Dermis microvascular lymphatic vessel endothelial cell (primary cell): ENCODE data around the gene STAT5A. TPM values are rescaled to one million over a fixed set of nuclear protein-coding genes. Genes with fewer than 3 reads are reported as not detected.
"Not testable (repeated sequence)": the region's sequence is repeated elsewhere in the genome, so short reads cannot be mapped to it uniquely, and the experiment has no call there.

ENCODE experiments used
- DNase-seq, 2 donors: peaks; one replicate each; pipeline versions ENCODE4 v3.0.0 to v3.0.0-alpha.2; 2010; ENCODE audit warnings: low read depth in 2 of 2
- total RNA-seq: library from RNA; depleted of rRNA; stranded (reverse); fragments of >200 nt; gene quantifications from 2 replicates; pipeline ENCODE4 v1.2.1, GENCODE V29; 2014

Gene STAT5A
- total RNA-seq, 1 donor from 2014 or later: 41.8 TPM

GRCh38 chr17:42323268-42323773, 35.0 kb downstream of the STAT5A start:
- no peak for DNase-seq

- DNase-seq: peak; percentile 36 to 74
Observed at GRCh38 chr17:42325026-42325425, 36.7 kb downstream of the STAT5A start.

- DNase-seq: peak in 1 of 2 donors; percentile 69
Observed at GRCh38 chr17:42329025-42329976, 41.0 kb downstream of the STAT5A start.

- DNase-seq: no peak
Observed at GRCh38 chr17:42333053-42333452, 44.8 kb downstream of the STAT5A start.

DNA sequence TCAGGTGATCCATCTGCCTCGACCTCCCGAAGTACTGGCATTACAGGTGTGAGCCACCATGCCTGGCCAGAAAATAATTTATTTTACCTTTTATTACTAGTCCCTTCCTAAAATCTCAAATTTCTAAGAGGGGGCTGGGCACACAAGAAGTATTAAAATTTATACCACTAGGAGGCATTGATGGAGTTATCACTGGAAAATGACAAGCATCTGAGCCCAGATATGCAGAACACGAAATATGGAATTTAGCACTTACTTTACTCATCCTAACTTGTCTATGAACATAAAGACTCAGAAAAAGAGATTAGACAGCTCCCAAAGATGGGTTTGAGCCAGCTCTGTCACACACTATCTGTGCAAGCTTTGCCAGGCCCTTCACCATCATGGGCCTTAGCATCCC, 46.4 kb downstream of the STAT5A start:
- no peak for DNase-seq

DNA sequence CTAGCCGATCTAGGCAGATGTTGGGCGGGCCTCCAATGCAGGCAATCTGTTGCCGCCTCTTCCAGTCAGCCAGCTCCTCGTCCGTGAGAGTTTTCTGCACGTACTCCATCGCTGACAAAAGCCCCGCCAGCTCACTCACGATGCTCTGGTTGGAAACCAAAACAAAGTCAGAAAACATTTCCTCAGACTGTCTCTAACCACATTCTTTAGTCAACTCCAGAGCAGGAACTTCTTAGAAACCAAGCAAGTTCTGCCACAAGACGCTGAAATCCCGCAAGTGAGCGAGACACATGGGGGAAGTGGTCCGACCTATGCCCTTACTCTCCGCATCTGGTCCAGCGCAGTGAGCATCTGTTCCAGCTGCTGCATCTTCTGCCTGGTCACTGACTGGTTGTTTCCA, 49.1 kb downstream of the STAT5A start:
- no peak for DNase-seq

DNA sequence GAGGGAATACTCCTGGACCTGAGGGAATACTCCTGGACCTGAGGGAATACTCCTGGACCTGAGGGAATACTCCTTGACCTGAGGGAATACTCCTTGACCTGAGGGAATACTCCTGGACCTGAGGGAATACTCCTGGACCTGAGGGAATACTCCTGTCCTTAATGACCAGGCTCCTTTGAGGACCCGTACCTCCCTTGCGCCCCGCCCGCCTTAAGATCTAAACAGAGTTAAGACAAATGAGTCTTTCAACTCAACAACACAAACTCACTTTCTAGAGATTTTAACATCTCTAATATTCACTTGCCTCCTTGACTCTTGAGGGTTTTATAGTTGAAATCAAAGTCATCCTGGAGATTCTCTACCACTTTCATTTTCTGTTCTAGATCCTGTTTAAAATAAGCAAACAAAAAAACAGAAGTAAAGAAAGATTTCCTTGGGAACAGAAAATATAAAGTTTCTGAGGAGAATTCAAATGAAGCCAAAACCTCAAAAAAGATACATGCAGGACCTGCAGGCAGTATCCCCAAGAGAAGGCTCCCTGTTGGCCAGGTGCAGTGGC, 50.2 kb downstream of the STAT5A start:
- DNase-seq: no peak

DNA sequence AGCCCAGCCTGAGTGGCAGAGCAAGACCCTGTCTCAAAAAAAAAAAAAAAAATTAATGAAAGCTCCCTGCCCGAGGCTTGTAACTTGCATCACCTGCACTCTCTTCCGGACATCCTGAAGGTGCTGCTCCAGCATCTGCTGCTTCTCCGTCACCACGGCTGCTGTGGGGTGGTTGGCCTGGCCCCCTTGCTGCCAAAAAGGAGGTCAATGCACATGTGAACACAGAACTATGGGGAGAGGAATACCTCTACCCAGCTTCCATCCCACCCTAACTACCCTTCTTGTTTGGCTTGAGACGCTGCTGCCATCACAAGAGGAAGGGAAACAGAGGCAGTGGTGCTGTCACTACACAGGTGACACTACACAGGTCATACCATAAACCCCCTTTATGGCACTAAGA, 50.9 kb downstream of the STAT5A start:
- DNase-seq: no peak

DNA sequence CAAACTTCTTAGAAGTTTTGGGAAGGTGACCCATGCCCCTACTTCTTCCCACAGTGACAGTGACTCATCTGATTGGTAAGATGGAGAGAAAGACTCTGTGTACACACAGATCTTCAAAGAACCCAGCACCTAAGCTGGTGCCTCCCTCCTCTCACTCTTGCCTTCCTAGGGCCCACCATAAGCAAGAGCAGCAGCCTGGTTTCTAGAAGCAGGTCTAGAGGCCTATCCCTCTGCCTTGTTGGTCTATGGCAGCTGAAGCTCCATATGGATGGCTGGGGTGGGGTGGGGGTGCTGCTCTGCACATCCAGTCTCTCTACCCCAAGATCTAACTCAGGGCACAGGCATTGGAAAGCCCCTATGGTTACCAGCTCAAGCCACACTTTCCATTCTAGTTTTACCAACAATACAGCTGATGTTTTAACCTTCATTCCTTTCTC, 52.4 kb downstream of the STAT5A start:
- no peak for DNase-seq

DNA sequence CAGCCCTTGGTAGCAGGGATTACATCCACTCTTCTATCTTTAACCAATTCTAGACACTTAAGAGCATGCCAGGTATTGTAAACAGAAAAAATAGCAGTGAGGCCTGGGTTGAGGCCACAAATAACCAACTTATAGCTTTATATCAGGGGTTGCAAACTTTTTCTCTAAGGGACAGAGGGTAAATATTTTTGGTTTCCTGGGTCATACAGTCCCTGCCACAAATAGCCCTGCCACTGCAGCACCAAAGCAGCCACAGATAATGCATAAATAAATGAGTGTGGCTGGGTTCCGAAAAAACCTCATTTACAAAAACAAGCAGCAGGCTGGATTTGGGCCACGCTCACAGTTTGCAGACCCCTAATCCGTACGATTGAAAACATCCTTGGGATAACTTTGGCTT, 53.3 kb downstream of the STAT5A start:
- DNase-seq: no peak

GRCh38 chr17:42342242-42343008, 54.1 kb downstream of the STAT5A start:
- no peak for DNase-seq

DNA sequence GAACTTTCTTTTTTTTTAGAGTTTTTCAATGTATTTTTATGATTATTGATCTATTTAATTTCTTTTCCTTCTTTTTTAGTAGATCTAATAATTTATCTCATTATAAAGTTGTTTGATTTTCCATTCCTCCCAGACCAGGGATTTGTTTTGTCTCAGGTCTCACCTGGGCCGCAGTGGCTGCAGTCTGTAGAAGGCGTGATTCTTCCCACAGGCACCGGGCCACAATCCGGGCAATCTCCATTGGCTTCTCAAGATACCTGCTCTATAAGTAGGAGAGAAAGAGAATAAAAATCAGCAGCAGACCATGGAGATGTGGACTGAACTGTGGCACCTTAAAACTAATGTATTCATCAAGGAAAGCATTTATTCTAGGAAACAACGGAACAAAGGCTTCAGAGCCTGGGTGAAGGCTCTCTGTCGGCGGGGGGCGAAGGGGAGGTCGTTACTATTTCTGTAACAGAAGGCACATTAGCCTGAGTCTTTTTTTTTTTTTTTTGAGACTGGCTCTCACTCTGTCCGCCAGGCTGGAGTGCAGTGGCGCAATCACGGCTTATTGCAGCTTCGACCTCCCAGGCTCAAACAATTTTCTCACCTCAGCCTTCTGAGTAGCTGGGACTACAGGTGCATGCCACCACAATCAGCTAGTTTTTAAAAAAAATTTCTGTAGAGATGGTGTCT, 57.2 kb downstream of the STAT5A start:
- no peak for DNase-seq

GRCh38 chr17:42346481-42346880, 58.2 kb downstream of the STAT5A start:
- no peak for DNase-seq

DNA sequence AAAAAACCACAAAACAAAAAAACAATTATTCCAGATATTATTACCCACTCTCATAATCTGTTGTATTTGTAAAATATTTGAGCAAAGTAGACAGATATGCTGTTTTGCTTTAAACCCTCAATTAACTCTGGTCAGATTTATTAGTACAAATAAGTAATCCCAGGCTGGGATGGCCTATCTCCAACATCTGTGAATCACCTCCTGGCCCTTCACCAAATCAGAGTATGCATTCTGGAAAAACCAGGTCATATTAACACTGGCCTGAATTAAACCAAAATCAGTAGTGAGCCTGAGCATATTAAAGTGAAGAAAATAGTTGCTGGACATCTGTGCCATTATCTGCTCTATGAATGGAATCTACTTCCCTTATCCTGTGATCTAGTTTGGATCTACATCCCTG, 58.9 kb downstream of the STAT5A start:
- DNase-seq: peak; percentile 76 to 79

GRCh38 chr17:42347606-42348005, 59.3 kb downstream of the STAT5A start:
- no peak for DNase-seq

- no peak for DNase-seq
Observed at GRCh38 chr17:42348104-42348503, 59.8 kb downstream of the STAT5A start.

DNA sequence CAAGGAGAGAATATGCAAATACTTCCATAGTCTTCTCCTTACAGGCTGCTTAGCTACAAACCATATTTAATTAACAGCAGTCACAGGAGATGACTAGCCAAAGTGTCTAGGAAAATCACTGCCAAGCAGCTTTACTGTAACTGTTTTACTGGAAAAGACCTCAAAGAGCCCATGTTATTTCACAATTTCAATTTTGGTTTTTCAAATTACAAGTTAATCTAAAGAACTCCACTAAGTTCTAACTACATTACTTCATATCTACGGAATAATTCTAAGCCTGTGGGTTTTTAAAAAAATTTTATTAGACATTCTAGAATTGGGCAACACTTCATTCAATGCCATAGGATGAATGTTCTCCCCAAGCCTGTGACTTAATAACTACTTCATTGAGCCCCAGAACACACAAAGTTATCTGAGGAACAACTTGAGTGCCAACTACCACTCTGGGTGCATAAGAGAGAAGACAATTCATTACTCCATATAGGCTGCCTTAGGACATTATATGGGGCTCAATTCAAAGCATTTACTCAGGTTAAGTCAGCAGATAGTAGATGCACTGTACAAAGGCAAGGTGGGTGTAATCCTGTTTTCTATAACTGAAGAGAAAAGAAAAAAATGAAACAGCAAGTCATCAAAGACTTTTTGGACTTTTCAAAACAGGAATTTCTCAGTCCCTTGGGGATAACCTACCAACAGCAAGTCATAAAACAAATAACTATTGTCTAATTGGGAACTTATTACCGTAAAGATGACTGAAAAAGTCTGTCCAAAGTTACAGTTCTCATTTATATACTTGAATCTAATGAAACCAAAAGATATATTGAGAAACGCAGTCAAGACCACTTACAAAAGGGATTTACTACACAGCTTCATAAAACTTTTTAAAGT, 66.9 kb downstream of the STAT5A start:
- DNase-seq: no peak

DNA sequence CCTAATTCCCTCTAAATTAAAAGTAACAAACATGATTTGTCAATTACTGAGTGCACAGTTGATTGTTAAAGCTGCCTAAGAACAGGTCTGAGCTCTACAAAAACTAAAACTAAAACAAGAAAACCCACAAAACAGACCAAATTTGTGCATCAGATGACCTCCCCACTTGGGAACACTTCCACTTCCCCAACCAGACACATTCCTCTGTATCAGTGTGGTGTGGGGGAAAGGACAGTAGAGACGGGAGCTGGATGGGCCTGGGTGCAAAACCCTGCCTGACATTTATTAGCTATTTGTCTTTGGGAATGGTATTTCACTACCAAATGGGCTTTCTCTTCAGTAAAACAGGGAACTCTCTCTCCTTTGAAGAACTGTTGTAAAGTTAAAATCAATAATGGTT, 70.1 kb downstream of the STAT5A start:
- DNase-seq: no peak

- no peak for DNase-seq
Observed at GRCh38 chr17:42359133-42359532, 70.8 kb downstream of the STAT5A start.

GRCh38 chr17:42360388-42360787, 72.1 kb downstream of the STAT5A start:
- not testable (repeated sequence) for DNase-seq
